Mesenchymal stem cell (in vitro differentiated cells and primary cell): ENCODE measurements around the gene ELMO3.

Experiments used
- DNase-seq: peaks from one replicate; pipeline ENCODE4 v3.0.0-alpha.2; 2013
- H2AFZ ChIP-seq: one replicate; pipeline ENCODE4 v1.6.1; 2013; ENCODE audit warnings: low read depth, mild to moderate bottlenecking, control low read depth, inconsistent platforms, low read length, moderate library complexity
- H2AK5ac ChIP-seq: 2 replicates; pipeline ENCODE4 v1.6.1; 2013; ENCODE audit warnings: low read length, moderate library complexity, mild to moderate bottlenecking, inconsistent platforms; ENCODE audit not compliant: severe bottlenecking
- H2BK120ac ChIP-seq: one replicate; pipeline ENCODE4 v1.6.1; 2013; ENCODE audit warnings: low read depth, mild to moderate bottlenecking, inconsistent platforms, low read length, moderate library complexity
- H2BK12ac ChIP-seq, 2 experiments: one replicate each; pipeline ENCODE4 v1.6.1; 2013; ENCODE audit warnings: inconsistent platforms in 2 of 2, low read length in 2 of 2, mild to moderate bottlenecking in 2 of 2, moderate library complexity in 2 of 2, control low read depth in 1 of 2
- H2BK15ac ChIP-seq: one replicate; pipeline ENCODE4 v1.6.1; 2013; ENCODE audit warnings: mild to moderate bottlenecking, low read depth, inconsistent platforms; ENCODE audit not compliant: poor library complexity, severe bottlenecking
- H2BK5ac ChIP-seq: 2 replicates; pipeline ENCODE4 v1.6.1; 2013; ENCODE audit warnings: low read depth, mild to moderate bottlenecking, low read length, control low read depth, inconsistent platforms; ENCODE audit not compliant: poor library complexity, severe bottlenecking
- H3K14ac ChIP-seq, 2 experiments: one replicate each; pipeline ENCODE4 v1.6.1; 2013; ENCODE audit warnings: inconsistent platforms in 2 of 2, low read length in 2 of 2, control low read depth in 1 of 2, mild to moderate bottlenecking in 1 of 2, moderate library complexity in 1 of 2
- H3K18ac ChIP-seq, 2 experiments: one replicate each; pipeline ENCODE4 v1.6.1; 2013; ENCODE audit warnings: inconsistent platforms in 2 of 2, low read length in 2 of 2, control low read depth in 1 of 2, low read depth in 1 of 2, mild to moderate bottlenecking in 1 of 2
- H3K23ac ChIP-seq, 2 experiments: one replicate each; pipeline ENCODE4 v1.6.1; 2013; ENCODE audit warnings: inconsistent platforms in 2 of 2, low read length in 2 of 2, mild to moderate bottlenecking in 2 of 2, moderate library complexity in 2 of 2, control low read depth in 1 of 2
- H3K27ac ChIP-seq: 2 replicates; pipeline ENCODE4 v1.5.1; 2013; ENCODE audit warnings: mild to moderate bottlenecking, moderate library complexity, low read length, control low read depth, inconsistent platforms; ENCODE audit not compliant: poor library complexity, severe bottlenecking
- H3K27me3 ChIP-seq, 2 experiments: 2 replicates each; pipeline versions ENCODE4 v1.6.1 to v1.7.0; 2013; ENCODE audit warnings: low read length in 2 of 2, mild to moderate bottlenecking in 2 of 2, moderate library complexity in 2 of 2, control low read depth in 1 of 2, inconsistent platforms in 1 of 2; ENCODE audit not compliant: control insufficient read depth in 1 of 2, insufficient read depth in 1 of 2
- H3K36me3 ChIP-seq, 2 experiments: 2 replicates each; pipeline versions ENCODE4 v1.6.1 to v1.7.0; 2013; ENCODE audit warnings: low read length in 2 of 2, control low read depth in 1 of 2, inconsistent platforms in 1 of 2, low read depth in 1 of 2, mild to moderate bottlenecking in 1 of 2; ENCODE audit not compliant: insufficient read depth in 2 of 2, control insufficient read depth in 1 of 2
- H3K4ac ChIP-seq, 2 experiments: one replicate each; pipeline ENCODE4 v1.6.1; 2013; ENCODE audit warnings: inconsistent platforms in 2 of 2, low read length in 2 of 2, mild to moderate bottlenecking in 2 of 2, moderate library complexity in 2 of 2, control low read depth in 1 of 2, low read depth in 1 of 2
- H3K4me1 ChIP-seq: 2 replicates; pipeline ENCODE4 v1.6.1; 2013; ENCODE audit warnings: low read depth, low read length, control low read depth; ENCODE audit not compliant: control insufficient read depth, insufficient read depth
- H3K4me2 ChIP-seq: 2 replicates; pipeline ENCODE4 v1.6.1; 2013; ENCODE audit warnings: low read length, mild to moderate bottlenecking, inconsistent platforms; ENCODE audit not compliant: poor library complexity, severe bottlenecking
- H3K4me3 ChIP-seq, 2 experiments: 2 replicates each; pipeline versions ENCODE4 v1.5.1 to v1.7.0; 2013; ENCODE audit warnings: low read length in 2 of 2, mild to moderate bottlenecking in 2 of 2, control low read depth in 1 of 2, low read depth in 1 of 2; ENCODE audit not compliant: insufficient read depth in 1 of 2
- H3K79me1 ChIP-seq: replicated peaks from 2 replicates; pipeline ENCODE4 v1.6.1; 2013; ENCODE audit warnings: mild to moderate bottlenecking, control low read depth, low read length, inconsistent platforms; ENCODE audit not compliant: poor library complexity, severe bottlenecking
- H3K9ac ChIP-seq: 2 replicates; pipeline ENCODE4 v1.7.0; 2013; ENCODE audit warnings: mild to moderate bottlenecking, low read length, moderate library complexity
- H3K9me3 ChIP-seq: 2 replicates; pipeline ENCODE4 v1.7.0; 2013; ENCODE audit warnings: mild to moderate bottlenecking, low read length; ENCODE audit not compliant: control insufficient read depth
- H4K8ac ChIP-seq: one replicate; pipeline ENCODE4 v1.6.1; 2013; ENCODE audit warnings: inconsistent platforms, mild to moderate bottlenecking, low read length, moderate library complexity
- H4K91ac ChIP-seq: one replicate; pipeline ENCODE4 v1.6.1; 2013; ENCODE audit warnings: mild to moderate bottlenecking, low read length, inconsistent platforms
- WGBS: methylation state at CpG from one replicate; pipeline ENCODE4 v1.1.7; 2013; ENCODE audit warnings: mixed read lengths; 5-methylcytosine and 5-hydroxymethylcytosine counted together

ELMO3 gene

GRCh38 chr16:67215706-67216105 is 16.8 kb downstream of the ELMO3 start:
- H2AFZ ChIP-seq = no peak overlapping the region
- no peak overlapping the region for H3K23ac ChIP-seq

GRCh38 chr16:67216612-67217490 is 17.9 kb downstream of the ELMO3 start:
- Histone ChIP-seq H2AFZ (no peak overlapping the region), H4K8ac (no peak overlapping the region), H3K79me1 (no peaks in the 10 kb centered on the region), H2BK120ac (no peak overlapping the region), H3K4me3 (no peak overlapping the region), H3K14ac (no peak overlapping the region), H4K91ac (no peak overlapping the region), H3K4ac (no peak overlapping the region), H3K27me3 (no peaks in the 10 kb centered on the region), H3K9me3 (no peaks in the 10 kb centered on the region), H2AK5ac (no peak overlapping the region), H3K27ac (no peak overlapping the region), H3K18ac (no peak overlapping the region), H3K23ac (no peak overlapping the region), H2BK5ac (no peak overlapping the region), H2BK15ac (no peak overlapping the region), H3K4me1 (peaks cover 4% of the 10 kb centered on the region), H2BK12ac (no peak overlapping the region), H3K36me3 (peaks cover 12% of the 10 kb centered on the region in 2 experiments), H3K9ac (peak overlapping the region; percentile 49), H3K4me2 (no peak overlapping the region)
- WGBS = 81% methylated on average over 18 of the region's 18 CpGs
- DNase-seq = no peak

More at GRCh38 chr16:67215706-67216105, 16.8 kb downstream of the ELMO3 start:
- Histone ChIP-seq H3K27ac (no peak overlapping the region), H2BK120ac (no peak overlapping the region), H4K8ac (peak overlapping the region; percentile 55), H3K4ac (no peak overlapping the region), H3K79me1 (no peaks in the 10 kb centered on the region), H3K36me3 (peaks cover 13 to 19% of the 10 kb centered on the region in 2 experiments), H3K27me3 (no peaks in the 10 kb centered on the region), H3K9me3 (no peaks in the 10 kb centered on the region), H2BK15ac (no peak overlapping the region), H2AK5ac (no peak overlapping the region), H2BK5ac (no peak overlapping the region), H3K4me3 (no peak overlapping the region), H2BK12ac (no peak overlapping the region), H3K14ac (no peak overlapping the region), H4K91ac (no peak overlapping the region), H3K4me2 (no peak overlapping the region), H3K4me1 (peaks cover 4% of the 10 kb centered on the region), H3K18ac (no peak overlapping the region), H3K9ac (no peak overlapping the region)
- 62% methylated on average over 5 of the region's 5 CpGs for WGBS
- no peak for DNase-seq

- H3K27me3 ChIP-seq = no peaks in the 10 kb centered on the region
- no peak overlapping the region for H2BK5ac ChIP-seq
- no peak overlapping the region for H3K23ac ChIP-seq
- peaks cover 16% of the 10 kb centered on the region for H3K4me1 ChIP-seq
- no peak overlapping the region for H3K4me3 ChIP-seq
- no peak overlapping the region for H2AK5ac ChIP-seq
- H3K79me1 ChIP-seq = peaks cover 20% of the 10 kb centered on the region
- no peak overlapping the region for H3K18ac ChIP-seq
- H3K9ac ChIP-seq = no peak overlapping the region
- 86% methylated on average over 3 of the region's 3 CpGs for WGBS
- no peak overlapping the region for H3K4me2 ChIP-seq
- no peak overlapping the region for H3K27ac ChIP-seq
- no peak for DNase-seq
- H3K4ac ChIP-seq = no peak overlapping the region
- no peak overlapping the region for H2BK12ac ChIP-seq
- H4K91ac ChIP-seq = no peak overlapping the region
- H2BK15ac ChIP-seq = no peak overlapping the region
- no peak overlapping the region for H3K14ac ChIP-seq
- no peak overlapping the region for H2AFZ ChIP-seq
- H3K9me3 ChIP-seq = no peaks in the 10 kb centered on the region
- peaks cover 13 to 43% of the 10 kb centered on the region in 2 experiments for H3K36me3 ChIP-seq
- H4K8ac ChIP-seq = peak overlapping the region; percentile 21
- no peak overlapping the region for H2BK120ac ChIP-seq
Observed at GRCh38 chr16:67223992-67224391, 25.1 kb downstream of the ELMO3 start.

- peak overlapping the region; percentile 53 for H4K91ac ChIP-seq
Observed at GRCh38 chr16:67226295-67226803, 27.4 kb downstream of the ELMO3 start.

More at GRCh38 chr16:67226295-67226803, 27.4 kb downstream of the ELMO3 start:
- Histone ChIP-seq H2BK120ac (no peak overlapping the region), H3K18ac (peak overlapping the region; percentile 41 to 92), H3K4me1 (peaks cover 16% of the 10 kb centered on the region), H3K4me3 (peak overlapping the region; percentile 62 to 92), H3K4me2 (peak overlapping the region; percentile 54), H2BK15ac (no peak overlapping the region), H3K23ac (no peak overlapping the region), H4K8ac (peak overlapping the region; percentile 39), H3K27me3 (no peaks in the 10 kb centered on the region), H3K79me1 (peaks cover 25% of the 10 kb centered on the region), H3K9me3 (no peaks in the 10 kb centered on the region), H3K9ac (peak overlapping the region; percentile 98), H3K36me3 (peaks cover 37 to 54% of the 10 kb centered on the region in 2 experiments), H2AK5ac (peak overlapping the region; percentile 11), H2AFZ (peak overlapping the region; percentile 44), H3K4ac (peak overlapping the region; percentile 15 to 26), H3K27ac (no peak overlapping the region), H3K14ac (peak overlapping the region in 1 of 2 experiments; percentile 74), H2BK12ac (no peak overlapping the region), H2BK5ac (no peak overlapping the region)
- DNase-seq = no peak
- WGBS = 17% methylated on average over 12 of the region's 12 CpGs
